HepG2 (cell line): ENCODE data around the gene GRB7. TPM values are rescaled to one million over a fixed set of nuclear protein-coding genes. Genes with fewer than 3 reads are reported as not detected.
A peak's percentile ranks its signal among the peaks of the same experiment; 100 is the strongest.

ENCODE experiments used
- AHDC1 ChIP-seq: sonication (generic); formaldehyde crosslinking; IDR thresholded peaks from 2 replicates; pipeline ENCODE4 v1.5.1; 2020; ENCODE audit warnings: mild to moderate bottlenecking, missing genetic modification reagents, borderline replicate concordance
- ASH2L ChIP-seq: fragments of 300-600, 200-600 bp; sonication (generic); IDR thresholded peaks from 2 replicates; pipeline ENCODE4 v1.7.0; 2017; ENCODE audit warnings: low read depth, mild to moderate bottlenecking, moderate library complexity, mixed read lengths, low read length; ENCODE audit not compliant: insufficient read length
- BRF2 ChIP-seq: sonication (generic); formaldehyde crosslinking; IDR thresholded peaks from 2 replicates; pipeline ENCODE4 v1.8.1; 2022; ENCODE audit warnings: mild to moderate bottlenecking, missing genetic modification reagents
- FUBP1 ChIP-seq: sonication (generic); formaldehyde crosslinking; IDR thresholded peaks from 2 replicates; pipeline ENCODE4 v1.5.1; 2020; ENCODE audit warnings: missing genetic modification reagents, mild to moderate bottlenecking, borderline replicate concordance
- KDM4B ChIP-seq: sonication (generic); formaldehyde crosslinking; IDR thresholded peaks from 2 replicates; pipeline ENCODE4 v1.4.0; 2020; ENCODE audit warnings: missing genetic modification reagents
- LRRFIP1 ChIP-seq: sonication (generic); formaldehyde crosslinking; conservative IDR thresholded peaks from 2 replicates; pipeline ENCODE4 v1.4.0; 2020; ENCODE audit warnings: missing genetic modification reagents
- MED8 ChIP-seq: sonication (generic); formaldehyde crosslinking; IDR thresholded peaks from 2 replicates; pipeline ENCODE4 v1.8.1; 2023; ENCODE audit warnings: mild to moderate bottlenecking, missing genetic modification reagents; ENCODE audit not compliant: insufficient replicate concordance
- RAD21 ChIP-seq: fragments of 450-650 bp; formaldehyde crosslinking; IDR thresholded peaks from 2 replicates; pipeline ENCODE4 v1.5.0; 2020; ENCODE audit warnings: mild to moderate bottlenecking
- RBM39 ChIP-seq: fragments of 200-400 bp; formaldehyde crosslinking; IDR thresholded peaks from one replicate; pipeline ENCODE4 v1.6.1; 2018; ENCODE audit warnings: antibody characterized with exemption, mild to moderate bottlenecking, low read depth, low read length; ENCODE audit not compliant: poor library complexity, severe bottlenecking
- TCF7L2 ChIP-seq: IDR thresholded peaks from 2 replicates; pipeline ENCODE4 v1.6.1; 2011; ENCODE audit warnings: mild to moderate bottlenecking, low read depth, low read length, moderate library complexity
- ZNF672 ChIP-seq: sonication (generic); formaldehyde crosslinking; IDR thresholded peaks from 2 replicates; pipeline ENCODE4 v1.8.1; 2022; ENCODE audit warnings: missing genetic modification reagents
- ZXDC ChIP-seq: sonication (generic); formaldehyde crosslinking; IDR thresholded peaks from 2 replicates; pipeline ENCODE4 v1.5.0; 2020; ENCODE audit warnings: mild to moderate bottlenecking, missing genetic modification reagents
- polyA plus RNA-seq, 8 experiments: library from polyadenylated mRNA; depleted of rRNA in 3 of 8; stranded (reverse) in 7 of 8; unstranded in 1 of 8; fragments of >200 nt; fragmentation: Illumina TruSeq in 4 of 8; extraction: Trizol in 4 of 8; gene quantifications; 2 replicates each; pipeline versions ENCODE4 v1.2.1 to v1.2.3, GENCODE V29; 2011 to 2016; ENCODE audit warnings: low read depth in 4 of 8, missing spikeins in 1 of 8, mixed read lengths in 1 of 8; ENCODE audit not compliant: insufficient read depth in 1 of 8
- total RNA-seq, 5 experiments: library from RNA; depleted of rRNA; stranded (reverse); fragments of >200 nt; fragmentation: Illumina TruSeq; extraction: Trizol; gene quantifications; 2 replicates each; pipeline ENCODE4 v1.2.3, GENCODE V29; 2016; ENCODE audit warnings: low read depth in 1 of 5

Gene GRB7
- total and polyA plus RNA-seq, 2 of the 13 experiments (the other 11 are each of a cell fraction or from before 2014, with no cell fraction given), result 60.2 to 77.7 TPM

- TF ChIP-seq LRRFIP1 (CRISPR knock-in tag) (no peak), FUBP1 (CRISPR knock-in tag) (no peak), ZNF672 (CRISPR knock-in tag) (no peak), ZXDC (CRISPR knock-in tag) (no peak), KDM4B (CRISPR knock-in tag) (peak; percentile 14; the same call in 1 of the 2 replicates), BRF2 (CRISPR knock-in tag) (no peak), MED8 (CRISPR knock-in tag) (no peak), RBM39 (peak; percentile 38), ASH2L (peak; percentile 70), RAD21 (CRISPR knock-in tag) (no peak), TCF7L2 (no peak), AHDC1 (peak; percentile 86; the same call in 1 of the 2 replicates)
These were observed 34.5 kb upstream of the GRB7 start (continued) for GRCh38 chr17:39702901-39703893.
